HUES48 (cell line): ENCODE data around the gene KIF26B.

Experiments used
- H3K27ac ChIP-seq: one replicate; pipeline ENCODE4 v1.7.0; 2013; ENCODE audit warnings: low read depth, low read length, inconsistent platforms
- H3K27me3 ChIP-seq: 2 replicates; pipeline ENCODE4 v1.6.1; 2013; ENCODE audit warnings: mild to moderate bottlenecking, low read length; ENCODE audit not compliant: control insufficient read depth, insufficient read depth
- H3K36me3 ChIP-seq: 2 replicates; pipeline ENCODE4 v1.6.1; 2013; ENCODE audit warnings: low read length; ENCODE audit not compliant: control insufficient read depth, insufficient read depth
- H3K4me1 ChIP-seq: 2 replicates; pipeline ENCODE4 v1.6.1; 2013; ENCODE audit warnings: mild to moderate bottlenecking, low read length; ENCODE audit not compliant: control insufficient read depth, insufficient read depth
- H3K4me3 ChIP-seq: 2 replicates; pipeline ENCODE4 v1.5.1; 2013; ENCODE audit warnings: mild to moderate bottlenecking, low read depth, low read length
- H3K9ac ChIP-seq: 2 replicates; pipeline ENCODE4 v1.6.1; 2013; ENCODE audit warnings: mild to moderate bottlenecking, low read depth, low read length, moderate library complexity
- H3K9me3 ChIP-seq: 2 replicates; pipeline ENCODE4 v1.6.1; 2013; ENCODE audit warnings: low read length; ENCODE audit not compliant: control insufficient read depth, insufficient read depth

The KIF26B gene

DNA sequence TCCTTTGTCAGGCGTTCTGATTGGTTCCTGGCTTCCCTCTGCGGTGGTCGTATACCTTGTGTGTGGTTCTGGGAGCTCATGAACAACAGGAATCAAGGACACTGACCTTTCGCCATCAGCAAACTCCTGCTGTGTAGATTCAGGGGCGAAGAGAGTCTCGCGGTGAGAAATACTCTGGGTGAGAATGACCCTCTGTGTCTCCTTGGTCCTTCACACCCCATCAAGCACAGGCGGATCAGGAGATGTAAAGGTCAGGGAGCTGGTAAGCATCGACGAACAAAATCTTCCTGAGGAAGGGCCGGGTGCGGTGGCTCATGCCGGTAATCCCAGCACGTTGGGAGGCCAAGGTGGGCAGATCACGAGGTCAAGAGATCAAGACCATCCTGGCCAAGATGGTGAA, 207.2 kb downstream of the KIF26B start:
- H3K9me3 ChIP-seq = no peaks in the 10 kb centered on the region
- no peaks in the 10 kb centered on the region for H3K36me3 ChIP-seq
- H3K4me3 ChIP-seq = no peak overlapping the region
- no peak overlapping the region for H3K27ac ChIP-seq
- H3K9ac ChIP-seq = no peak overlapping the region
- H3K27me3 ChIP-seq = no peaks in the 10 kb centered on the region
- no peaks in the 10 kb centered on the region for H3K4me1 ChIP-seq

DNA sequence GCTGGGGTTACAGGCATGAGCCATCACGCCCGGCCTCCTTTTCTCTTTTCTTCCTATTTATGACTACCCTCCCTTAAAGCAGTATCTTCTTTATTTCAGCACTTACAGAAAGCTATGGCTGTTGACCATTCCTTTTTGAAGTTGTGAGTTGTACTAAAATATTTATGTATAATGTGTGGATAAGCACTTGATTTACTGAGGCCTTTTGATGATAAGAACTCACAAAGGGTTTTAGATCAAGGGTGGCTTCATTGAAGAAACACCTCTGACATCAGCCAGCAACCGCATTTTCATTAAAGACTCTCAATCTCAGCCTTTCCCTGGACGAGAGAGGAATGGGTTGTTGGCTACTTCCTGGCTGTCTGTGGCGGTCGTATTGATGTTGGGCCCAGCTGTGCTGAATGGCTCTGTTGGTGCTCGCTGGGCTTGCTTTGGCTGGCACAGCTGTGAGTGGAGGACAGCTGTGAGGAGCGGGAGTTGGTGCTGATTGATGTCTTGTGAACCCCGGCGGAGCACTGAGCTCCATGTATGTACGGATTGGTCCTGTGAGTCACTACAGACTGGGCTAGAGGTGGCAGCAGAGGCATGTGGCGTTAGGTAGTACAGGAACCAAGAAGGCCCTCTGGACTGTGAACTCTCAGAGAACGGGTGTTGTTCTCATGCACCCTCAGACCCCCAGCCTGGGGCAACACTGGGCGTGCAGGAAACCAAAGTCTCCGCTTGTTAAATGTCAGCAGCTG, 208.8 kb downstream of the KIF26B start:
- Histone ChIP-seq H3K4me3 (no peak overlapping the region), H3K27me3 (no peaks in the 10 kb centered on the region), H3K36me3 (no peaks in the 10 kb centered on the region), H3K27ac (no peak overlapping the region), H3K9ac (no peak overlapping the region), H3K4me1 (no peaks in the 10 kb centered on the region), H3K9me3 (no peaks in the 10 kb centered on the region)

DNA sequence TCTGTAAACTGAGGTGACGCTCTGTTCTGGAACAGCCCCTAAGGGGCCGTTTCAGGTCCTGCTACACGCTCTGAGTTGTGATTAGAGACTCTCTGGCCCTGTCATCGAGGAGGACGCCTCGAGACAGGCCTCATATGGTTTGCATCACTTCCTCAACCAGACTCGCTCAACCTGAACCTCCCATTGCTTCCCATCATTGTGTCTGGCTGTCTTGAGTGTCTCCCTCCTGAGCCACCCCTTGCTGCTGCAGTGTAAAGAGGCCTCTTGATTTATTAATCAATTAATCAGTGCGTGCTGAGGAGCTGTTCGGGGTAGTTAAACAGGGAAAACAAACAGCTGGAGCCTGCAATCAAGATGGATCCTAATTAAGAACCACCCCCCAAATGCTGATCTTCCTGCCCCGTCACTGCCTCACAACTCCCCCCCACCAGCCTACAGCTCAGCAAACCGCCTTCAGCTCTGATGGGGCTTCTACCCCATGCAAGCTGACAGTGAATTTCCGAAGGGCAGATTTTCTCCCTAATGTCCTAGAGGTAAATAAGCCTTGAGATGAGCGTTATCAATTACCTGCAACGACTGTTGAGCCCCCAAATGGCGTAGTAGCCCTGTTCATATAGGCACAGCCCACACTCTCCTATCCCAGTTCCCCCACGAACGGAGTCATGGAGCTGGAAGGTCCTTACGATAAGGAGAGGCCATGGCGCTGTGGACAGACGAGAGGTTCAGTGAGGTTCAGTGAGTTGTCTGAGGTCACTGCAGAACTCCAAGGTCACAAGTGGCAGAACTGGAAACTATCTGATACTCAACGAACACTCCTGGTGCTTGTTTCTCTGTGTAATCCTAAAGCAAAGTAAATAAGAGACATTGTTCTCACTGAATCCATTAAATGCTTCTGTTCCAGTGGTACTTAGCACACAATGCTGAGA, 210.6 kb downstream of the KIF26B start:
- H3K36me3 ChIP-seq = no peaks in the 10 kb centered on the region
- no peak overlapping the region for H3K9ac ChIP-seq
- H3K4me1 ChIP-seq = no peaks in the 10 kb centered on the region
- no peak overlapping the region for H3K4me3 ChIP-seq
- no peak overlapping the region for H3K27ac ChIP-seq
- no peaks in the 10 kb centered on the region for H3K27me3 ChIP-seq
- no peaks in the 10 kb centered on the region for H3K9me3 ChIP-seq

DNA sequence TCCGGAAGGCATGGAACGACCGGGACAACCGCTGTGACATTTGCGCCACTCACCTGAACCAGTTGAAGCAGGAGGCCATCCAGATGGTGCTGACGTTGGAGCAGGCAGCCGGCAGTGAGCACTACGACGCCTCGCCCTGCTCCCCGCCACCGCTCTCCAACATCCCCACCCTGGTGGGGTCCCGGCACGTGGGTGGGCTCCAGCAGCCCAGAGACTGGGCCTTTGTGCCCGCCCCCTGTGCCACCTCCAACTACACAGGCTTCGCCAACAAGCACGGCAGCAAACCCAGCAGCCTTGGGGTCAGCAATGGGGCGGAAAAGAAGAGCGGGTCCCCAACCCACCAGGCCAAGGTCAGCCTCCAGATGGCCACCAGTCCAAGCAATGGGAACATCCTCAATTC, 212.1 kb downstream of the KIF26B start:
- no peaks in the 10 kb centered on the region for H3K27me3 ChIP-seq
- H3K9me3 ChIP-seq = no peaks in the 10 kb centered on the region
- no peak overlapping the region for H3K4me3 ChIP-seq
- H3K27ac ChIP-seq = no peak overlapping the region
- H3K36me3 ChIP-seq = no peaks in the 10 kb centered on the region
- H3K9ac ChIP-seq = no peak overlapping the region
- no peaks in the 10 kb centered on the region for H3K4me1 ChIP-seq

DNA sequence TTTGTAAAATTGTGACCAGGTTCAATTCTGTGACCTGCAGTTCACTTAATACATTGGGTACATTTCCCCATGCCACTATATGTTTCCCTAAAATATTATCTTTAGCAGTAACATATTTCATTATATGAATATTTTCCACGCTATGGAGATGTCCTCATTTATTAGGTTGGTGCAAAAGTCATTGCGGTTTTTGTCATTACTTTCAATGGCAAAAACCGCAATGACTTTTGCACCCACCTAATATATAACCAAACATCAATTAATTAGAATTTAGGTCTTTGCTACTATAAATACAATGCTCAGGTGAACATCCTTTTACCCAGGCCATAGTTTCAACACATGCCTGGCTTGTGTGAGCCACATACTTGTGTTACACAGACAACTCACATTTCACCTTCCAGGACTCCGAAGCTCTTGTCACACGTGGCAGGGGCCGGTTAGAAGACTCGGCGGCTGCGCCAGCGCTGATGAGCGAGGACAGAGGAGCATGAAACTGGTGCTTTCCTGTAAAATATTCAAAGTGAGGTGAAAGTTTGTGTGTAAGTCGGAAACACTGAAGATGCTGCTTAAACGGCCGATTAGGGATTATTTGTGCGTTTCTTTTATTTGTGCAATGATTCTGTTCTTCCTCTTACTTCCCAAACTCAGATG, 215.5 kb downstream of the KIF26B start:
- Histone ChIP-seq H3K9me3 (peaks cover 5% of the 10 kb centered on the region; the same call in 1 of the 2 replicates), H3K4me1 (no peaks in the 10 kb centered on the region), H3K9ac (no peak overlapping the region), H3K36me3 (no peaks in the 10 kb centered on the region), H3K4me3 (no peak overlapping the region), H3K27me3 (no peaks in the 10 kb centered on the region), H3K27ac (no peak overlapping the region)

DNA sequence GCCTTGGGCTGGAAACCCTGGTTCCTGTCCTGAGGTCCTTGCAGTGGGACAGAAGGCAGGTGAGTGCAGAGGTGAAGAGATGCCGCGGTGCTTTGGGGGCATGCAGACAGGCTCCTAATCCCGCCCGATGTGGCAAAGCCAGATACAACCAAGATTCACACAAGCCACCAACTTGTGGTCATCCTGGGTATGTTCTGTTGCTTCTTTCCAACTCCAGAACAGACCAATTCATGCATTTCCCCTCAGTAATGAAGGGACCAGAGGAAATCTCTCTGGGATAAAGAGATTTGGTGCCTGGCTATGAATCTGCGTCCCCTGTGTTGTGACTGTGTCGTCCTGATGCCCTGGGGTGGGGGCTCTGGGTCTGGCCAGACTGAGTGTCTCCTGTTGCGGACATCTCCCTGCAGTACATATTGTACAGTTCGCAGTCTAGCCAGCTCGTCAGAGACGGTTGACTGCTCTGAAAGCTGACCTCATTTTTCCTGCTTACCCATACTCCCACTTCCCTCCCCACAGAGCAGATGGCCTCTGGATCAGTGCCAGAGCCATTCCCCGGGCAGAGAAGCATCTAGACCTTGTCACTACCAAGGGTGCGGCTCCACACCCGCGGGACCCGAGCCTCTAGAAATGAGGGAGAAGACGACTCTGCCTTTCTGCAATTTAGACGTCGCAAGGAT, 216.3 kb downstream of the KIF26B start:
- Histone ChIP-seq H3K27me3 (no peaks in the 10 kb centered on the region), H3K4me3 (no peak overlapping the region), H3K9me3 (peaks cover 5% of the 10 kb centered on the region; the same call in 1 of the 2 replicates), H3K36me3 (no peaks in the 10 kb centered on the region), H3K27ac (no peak overlapping the region), H3K9ac (no peak overlapping the region), H3K4me1 (no peaks in the 10 kb centered on the region)

DNA sequence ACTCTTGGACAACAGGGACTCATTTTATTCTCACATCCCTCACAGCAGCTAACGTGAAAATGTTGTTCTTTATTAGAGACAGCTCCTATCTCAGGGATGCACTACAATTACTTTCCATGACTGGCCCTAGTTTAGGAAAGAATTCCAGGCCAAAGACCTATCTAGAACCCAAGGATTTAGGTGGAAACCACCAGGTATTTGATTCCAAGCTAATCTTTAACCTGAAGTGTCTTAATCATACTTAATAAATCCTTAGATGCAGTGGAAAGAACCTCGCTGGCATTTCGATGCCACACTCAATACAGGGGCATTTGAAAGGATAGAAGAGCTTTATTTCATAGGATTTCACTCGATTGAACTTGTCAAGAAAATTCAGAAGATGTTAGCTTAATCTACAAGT, 218.3 kb downstream of the KIF26B start:
- H3K36me3 ChIP-seq = no peaks in the 10 kb centered on the region
- no peak overlapping the region for H3K9ac ChIP-seq
- H3K4me1 ChIP-seq = peaks cover 6% of the 10 kb centered on the region; the same call in 1 of the 2 replicates
- no peak overlapping the region for H3K27ac ChIP-seq
- H3K27me3 ChIP-seq = no peaks in the 10 kb centered on the region
- H3K9me3 ChIP-seq = peaks cover 5% of the 10 kb centered on the region; the same call in 1 of the 2 replicates
- H3K4me3 ChIP-seq = no peak overlapping the region

DNA sequence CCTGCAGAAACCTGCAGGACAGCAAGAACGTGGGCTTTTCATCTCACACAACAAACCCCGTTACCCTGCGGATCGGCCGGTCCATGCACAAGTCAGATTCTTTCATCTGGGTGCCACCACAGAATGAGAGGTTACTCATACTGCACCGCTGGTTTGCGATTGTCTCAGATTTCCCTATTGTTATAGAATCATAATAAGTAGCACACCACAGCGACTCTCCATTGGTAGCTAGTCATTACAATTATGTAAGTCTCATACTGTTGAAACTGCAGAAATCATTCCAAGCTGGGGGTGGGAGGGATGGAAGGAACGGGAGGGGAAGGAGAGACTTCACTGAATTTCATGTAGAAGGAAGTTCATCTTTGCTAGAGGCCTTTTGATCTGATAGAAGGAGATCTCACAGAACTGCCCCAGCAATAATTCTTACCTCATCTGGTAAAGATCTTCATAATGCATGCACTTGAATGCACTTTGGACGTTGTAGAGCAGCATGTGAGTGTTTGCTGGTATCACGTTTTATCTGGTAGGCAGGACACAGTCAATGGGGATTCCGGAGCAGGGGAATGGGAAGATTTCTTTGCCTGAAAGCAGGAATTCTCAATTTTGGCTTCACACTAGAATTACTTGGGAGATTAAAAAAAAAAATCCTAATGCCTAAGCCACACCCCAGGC, 221.1 kb downstream of the KIF26B start:
- Histone ChIP-seq H3K27me3 (no peaks in the 10 kb centered on the region), H3K36me3 (no peaks in the 10 kb centered on the region), H3K4me1 (peaks cover 20% of the 10 kb centered on the region), H3K4me3 (no peak overlapping the region), H3K9ac (no peak overlapping the region), H3K27ac (no peak overlapping the region), H3K9me3 (peaks cover 5% of the 10 kb centered on the region; the same call in 1 of the 2 replicates)

DNA sequence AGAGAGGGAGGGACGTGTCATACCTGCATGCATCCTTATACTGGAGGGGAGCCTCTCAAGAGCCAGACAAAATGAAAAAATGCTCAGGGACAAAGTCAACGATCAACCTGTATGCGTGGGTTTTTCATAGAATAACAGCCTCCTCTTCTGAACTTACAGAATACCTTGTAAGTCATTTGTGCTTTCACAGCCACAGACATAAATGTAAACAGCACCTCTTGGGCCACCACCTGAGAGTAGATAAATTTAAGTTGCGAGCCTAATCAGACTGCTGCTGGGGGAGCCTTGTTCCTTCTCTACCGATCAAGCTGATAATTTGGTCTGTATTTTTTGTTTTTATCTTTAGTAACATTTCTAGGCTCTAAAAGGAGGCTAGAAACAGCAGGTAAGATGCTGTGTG, 223.1 kb downstream of the KIF26B start:
- Histone ChIP-seq H3K9me3 (no peaks in the 10 kb centered on the region), H3K4me3 (no peak overlapping the region), H3K36me3 (no peaks in the 10 kb centered on the region), H3K27me3 (no peaks in the 10 kb centered on the region), H3K27ac (peak overlapping the region; percentile 69), H3K4me1 (peaks cover 20% of the 10 kb centered on the region), H3K9ac (no peak overlapping the region)

DNA sequence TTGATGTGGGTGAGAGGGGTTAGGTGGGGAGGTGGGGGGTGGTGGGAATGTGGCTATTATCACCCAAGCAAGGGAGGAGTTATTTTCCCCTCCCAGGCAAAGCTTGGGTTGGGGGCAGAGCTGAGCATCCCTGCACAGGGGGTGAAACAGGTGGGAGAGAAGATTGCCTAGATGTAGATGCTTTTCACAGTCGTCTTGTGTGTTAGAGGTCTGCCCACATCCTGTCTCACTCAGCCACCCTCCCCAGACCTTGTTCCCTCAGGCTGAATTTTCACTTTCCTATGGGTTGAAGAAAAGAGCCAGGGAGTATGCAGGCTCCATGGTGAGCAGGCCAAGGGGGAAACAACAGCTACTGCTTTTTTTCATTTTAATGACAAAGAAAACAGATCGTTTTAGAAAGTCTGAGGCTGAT, 223.5 kb downstream of the KIF26B start:
- H3K27ac ChIP-seq = peak overlapping the region; percentile 69
- H3K36me3 ChIP-seq = no peaks in the 10 kb centered on the region
- no peak overlapping the region for H3K9ac ChIP-seq
- H3K4me1 ChIP-seq = peaks cover 23% of the 10 kb centered on the region
- no peaks in the 10 kb centered on the region for H3K27me3 ChIP-seq
- no peaks in the 10 kb centered on the region for H3K9me3 ChIP-seq
- no peak overlapping the region for H3K4me3 ChIP-seq
